Esophagus muscularis mucosa (tissue), 4 donors: ENCODE data around the gene GASK1A.

Source experiments
- EP300 ChIP-seq: sonication (generic); formaldehyde crosslinking; IDR thresholded peaks from one replicate; pipeline ENCODE4 v1.6.1; 2017; ENCODE audit warnings: antibody characterized with exemption
- POLR2A ChIP-seq: fragments of 450-650 bp; IDR thresholded peaks from one replicate; pipeline ENCODE4 v1.6.1; 2017; ENCODE audit warnings: antibody characterized with exemption, moderate library complexity, mild to moderate bottlenecking, low read depth
- TF ChIP-seq, protein P1 (sequence below), 3 experiments: fragments of 200-600 bp in 2 of 3; fragments of 450-650 bp in 1 of 3; sonication (generic) in 2 of 3; IDR thresholded peaks; one replicate each; pipeline ENCODE4 v1.5.1; 2017 to 2019; ENCODE audit warnings: antibody characterized with exemption in 3 of 3, mild to moderate bottlenecking in 2 of 3, moderate library complexity in 1 of 3

DNA sequence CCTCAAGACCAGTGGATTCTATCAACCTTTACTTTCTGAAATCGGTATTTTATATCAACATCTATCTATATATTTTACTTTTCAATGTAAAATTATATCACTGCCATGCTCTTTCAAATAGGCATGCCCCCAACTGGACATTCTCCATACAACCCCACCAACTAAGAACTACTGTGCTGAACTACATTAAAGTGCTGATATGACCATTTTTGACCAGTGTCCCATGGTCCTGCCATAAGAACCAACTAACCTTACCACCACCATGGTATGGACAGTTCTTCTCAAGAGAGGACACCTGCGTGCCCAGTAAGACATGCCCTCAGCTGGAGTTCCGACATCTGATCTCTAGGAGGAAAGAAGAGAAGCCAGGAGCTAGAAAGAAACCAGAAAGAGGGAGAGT is 111.1 kb downstream of the GASK1A start:
- TF ChIP-seq, protein P1, sequence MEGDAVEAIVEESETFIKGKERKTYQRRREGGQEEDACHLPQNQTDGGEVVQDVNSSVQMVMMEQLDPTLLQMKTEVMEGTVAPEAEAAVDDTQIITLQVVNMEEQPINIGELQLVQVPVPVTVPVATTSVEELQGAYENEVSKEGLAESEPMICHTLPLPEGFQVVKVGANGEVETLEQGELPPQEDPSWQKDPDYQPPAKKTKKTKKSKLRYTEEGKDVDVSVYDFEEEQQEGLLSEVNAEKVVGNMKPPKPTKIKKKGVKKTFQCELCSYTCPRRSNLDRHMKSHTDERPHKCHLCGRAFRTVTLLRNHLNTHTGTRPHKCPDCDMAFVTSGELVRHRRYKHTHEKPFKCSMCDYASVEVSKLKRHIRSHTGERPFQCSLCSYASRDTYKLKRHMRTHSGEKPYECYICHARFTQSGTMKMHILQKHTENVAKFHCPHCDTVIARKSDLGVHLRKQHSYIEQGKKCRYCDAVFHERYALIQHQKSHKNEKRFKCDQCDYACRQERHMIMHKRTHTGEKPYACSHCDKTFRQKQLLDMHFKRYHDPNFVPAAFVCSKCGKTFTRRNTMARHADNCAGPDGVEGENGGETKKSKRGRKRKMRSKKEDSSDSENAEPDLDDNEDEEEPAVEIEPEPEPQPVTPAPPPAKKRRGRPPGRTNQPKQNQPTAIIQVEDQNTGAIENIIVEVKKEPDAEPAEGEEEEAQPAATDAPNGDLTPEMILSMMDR (IDR thresholded peaks at IDR 0.05): no peak
- no peak for TF ChIP-seq POLR2A
- TF ChIP-seq EP300: no peak
